ENCODE results near the gene LGI2.
A peak's percentile ranks its signal among the peaks of the same experiment; 100 is the strongest.
"Not testable (repeated sequence)": the region's sequence is repeated elsewhere in the genome, so short reads cannot be mapped to it uniquely, and the experiment has no call there.

LGI2 gene

DNA sequence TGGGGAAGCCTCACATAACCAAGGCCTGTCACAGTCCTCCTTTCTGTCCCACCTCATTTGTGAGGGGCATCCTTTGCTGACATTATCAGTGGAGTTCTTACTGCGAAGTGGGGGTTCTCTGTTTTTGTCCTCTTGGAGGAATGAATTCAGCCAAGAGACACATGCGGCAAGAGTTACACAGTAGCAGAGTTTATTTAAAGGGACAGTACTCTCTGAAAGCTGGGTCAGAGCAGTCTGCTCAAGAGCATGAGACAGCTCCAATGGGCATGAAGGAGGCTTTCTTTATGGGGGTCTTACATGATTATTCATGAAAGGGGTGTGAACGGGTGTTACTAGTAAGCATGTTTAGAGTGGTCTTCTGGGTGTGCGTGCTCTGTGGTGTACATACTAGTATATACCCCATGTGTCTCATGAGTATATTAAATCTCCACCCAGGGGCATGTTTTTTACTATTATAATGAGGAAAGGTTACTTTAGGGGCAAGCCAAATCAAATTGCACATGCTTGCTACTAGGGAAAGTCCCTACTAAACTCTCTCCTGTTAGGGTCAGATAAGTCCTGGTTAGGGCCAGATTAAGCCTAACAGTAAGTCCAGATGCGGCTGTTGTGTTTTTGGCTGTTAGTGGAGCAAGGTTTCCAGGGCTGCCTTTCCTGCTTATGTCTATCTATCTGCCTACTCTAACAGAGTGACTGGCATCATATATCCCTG is 19.8 kb upstream of the LGI2 start:
- peak; percentile 35 for DNase-seq (ENCODE audit: low read depth)

- DNase-seq (ENCODE audit: low read depth) = no peak
Observed at GRCh38 chr4:25043548-25043947, 12.8 kb upstream of the LGI2 start.

DNA sequence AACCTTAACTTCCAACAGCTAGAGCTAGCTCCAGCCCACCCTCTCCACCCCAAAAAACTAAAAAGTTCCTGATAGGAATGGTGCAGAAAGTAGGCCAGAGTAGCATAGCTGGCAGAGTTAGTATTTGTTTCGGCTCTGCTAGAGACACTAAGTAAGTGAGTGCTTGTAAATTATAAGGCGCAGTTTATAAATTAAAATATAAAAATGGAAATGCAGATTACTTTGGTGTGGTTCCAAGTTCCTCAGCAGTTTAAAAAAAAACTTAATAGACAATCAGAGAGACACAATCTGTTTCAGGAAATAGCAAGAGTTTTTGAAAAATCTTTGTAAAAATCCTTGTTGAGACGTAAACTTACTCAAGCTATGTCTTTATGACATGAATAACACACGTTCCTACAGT is 2.8 kb upstream of the LGI2 start:
- no peak for DNase-seq (ENCODE audit: low read depth)

DNA sequence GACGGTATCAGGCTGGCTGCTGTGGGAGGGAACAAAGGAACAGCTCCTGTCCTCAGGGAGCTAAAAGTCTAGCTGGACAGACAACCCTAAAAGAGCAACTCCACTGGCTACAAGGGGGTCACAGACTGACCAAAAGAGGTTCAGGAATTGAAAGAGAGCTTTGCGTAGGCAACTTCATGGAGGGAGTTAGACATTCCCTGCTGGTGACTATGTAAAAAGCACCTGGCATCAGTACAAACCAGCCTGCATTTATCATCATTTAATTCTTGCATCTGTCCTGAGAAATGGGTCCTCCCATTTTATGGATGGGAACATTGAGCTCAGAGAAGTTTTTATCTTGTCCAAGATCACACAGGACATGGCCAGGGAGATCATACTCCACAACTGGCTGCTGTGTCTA is 1.4 kb upstream of the LGI2 start:
- no peak for DNase-seq (ENCODE audit: low read depth)

DNA sequence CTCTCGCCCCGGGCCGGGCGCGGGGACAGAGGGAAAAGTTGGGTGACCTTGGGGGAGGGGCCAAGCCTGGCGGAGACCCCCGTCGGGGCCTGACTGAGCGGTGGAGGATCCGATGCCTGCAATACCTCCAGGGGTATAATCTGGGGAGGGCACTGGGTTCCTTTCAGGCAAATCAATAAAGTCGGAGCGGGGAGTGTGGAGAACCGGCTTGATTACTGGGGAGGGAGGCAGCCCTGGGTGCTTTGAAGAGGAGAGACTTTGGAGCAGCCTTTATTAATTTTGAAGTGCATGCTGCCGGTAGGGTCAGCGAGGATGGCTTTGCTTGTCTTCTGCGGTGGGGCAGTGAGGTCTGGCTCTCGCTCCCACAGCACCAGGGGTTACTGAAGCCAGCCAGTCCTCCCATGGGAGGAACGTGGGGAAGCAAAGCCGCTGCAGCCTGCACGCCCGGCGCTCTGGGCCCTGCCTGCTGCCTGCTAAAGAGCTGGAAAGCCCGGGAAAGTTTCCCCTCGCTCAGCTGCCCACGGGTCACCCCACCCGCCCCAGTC is 403 bp upstream of the LGI2 start:
- no peak for DNase-seq (ENCODE audit: low read depth)

DNA sequence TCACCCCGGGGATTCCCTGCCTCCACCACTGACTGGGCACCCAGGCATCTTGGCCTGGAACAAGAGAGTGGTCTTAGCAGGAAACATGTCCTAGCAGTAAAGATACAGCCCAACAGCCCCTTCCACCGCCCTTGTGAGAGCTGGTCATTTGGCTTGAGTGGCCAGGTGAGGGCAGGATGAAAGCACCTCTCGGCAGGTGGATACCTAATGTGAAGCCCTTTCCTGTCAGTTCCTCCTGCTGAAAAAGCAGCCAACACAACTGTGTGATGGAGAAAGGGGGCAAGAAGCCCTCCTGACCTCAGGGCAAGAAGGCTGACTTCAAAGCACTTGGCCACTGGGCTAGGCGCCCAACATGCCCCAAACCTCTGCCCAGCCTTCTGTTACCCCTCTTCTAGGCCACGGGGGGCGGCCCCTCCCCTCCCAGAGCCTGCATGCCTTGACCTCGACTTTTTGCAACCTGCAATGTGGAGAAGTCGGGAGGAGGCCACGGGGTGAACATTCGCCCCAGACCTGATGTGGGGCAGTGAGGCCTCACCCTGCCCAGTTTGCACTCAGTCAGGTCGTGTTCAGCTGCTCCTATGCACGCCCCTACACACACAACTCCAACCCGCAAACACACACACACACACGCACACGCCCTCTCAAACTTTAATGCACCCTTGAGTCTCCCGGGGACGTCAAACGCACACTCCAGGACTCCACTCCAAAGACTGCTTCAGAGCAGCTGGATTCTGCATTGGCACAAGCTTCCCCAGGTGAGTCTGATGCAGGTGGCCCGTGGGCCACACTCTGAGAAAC is 1.1 kb downstream of the LGI2 start:
- no peak for DNase-seq (ENCODE audit: low read depth)

GRCh38 chr4:25028851-25029250 is 1.9 kb downstream of the LGI2 start:
- no peak for DNase-seq (ENCODE audit: low read depth)

DNA sequence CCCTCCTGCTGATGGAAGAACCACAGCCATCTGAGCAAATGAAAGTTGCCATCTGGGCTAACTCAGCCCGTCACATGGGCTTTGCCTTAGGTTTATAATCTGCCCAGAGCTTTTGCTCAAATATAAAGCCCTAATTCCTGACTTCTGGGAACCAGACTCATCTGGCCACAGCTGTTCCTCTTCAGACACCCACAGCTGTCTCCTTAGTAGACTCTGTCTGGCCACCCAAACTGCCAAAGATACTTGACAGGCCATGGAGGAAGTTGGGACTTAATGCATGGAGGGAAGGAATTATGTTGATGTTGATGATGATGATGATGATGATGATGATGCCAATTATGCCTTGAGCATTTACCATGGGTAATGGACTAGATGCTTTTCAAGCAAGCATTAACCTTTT is 8.0 kb downstream of the LGI2 start:
- DNase-seq (ENCODE audit: low read depth) = no peak

GRCh38 chr4:25021216-25021615 is 9.5 kb downstream of the LGI2 start:
- no peak for DNase-seq (ENCODE audit: low read depth)

- no peak for DNase-seq (ENCODE audit: low read depth)
Observed at GRCh38 chr4:25020236-25020635, 10.5 kb downstream of the LGI2 start.

- DNase-seq (ENCODE audit: low read depth) = no peak
Observed at GRCh38 chr4:25019501-25019900, 11.2 kb downstream of the LGI2 start.

DNA sequence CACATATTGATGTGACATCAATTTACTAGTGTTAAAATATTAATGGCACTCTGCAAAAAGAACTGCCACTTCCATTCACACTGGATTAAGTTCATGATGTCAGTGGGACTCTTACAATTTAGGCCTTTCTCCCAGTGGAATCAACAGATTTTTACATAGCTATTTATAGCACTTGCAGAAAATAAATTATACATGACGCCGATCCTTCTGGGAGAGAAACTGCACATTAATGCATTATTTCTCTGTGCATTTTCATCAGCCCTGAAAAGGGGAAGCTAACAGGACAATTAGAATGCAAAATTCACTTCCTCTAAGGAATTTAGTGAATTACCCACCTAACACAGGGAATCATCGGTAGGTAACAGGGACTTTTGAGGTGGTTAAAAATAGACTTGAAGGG is 15.7 kb downstream of the LGI2 start:
- no peak for DNase-seq (ENCODE audit: low read depth)

DNA sequence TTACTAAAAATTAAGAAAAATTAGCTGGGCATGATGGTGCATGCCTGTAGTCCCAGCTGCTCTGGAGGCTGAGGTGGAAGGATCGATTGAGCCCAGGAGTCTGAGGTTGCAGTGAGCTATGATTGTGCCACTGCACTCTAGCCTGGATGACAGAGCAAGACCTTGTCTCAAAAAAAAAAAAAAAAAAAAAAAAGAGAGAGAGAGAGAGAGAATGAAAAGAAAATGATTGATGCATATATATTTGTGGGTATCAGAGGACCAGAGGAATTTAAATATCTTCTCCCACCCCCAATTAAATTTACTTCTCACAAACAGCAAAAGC is 16.1 kb downstream of the LGI2 start:
- not testable (repeated sequence) for DNase-seq (ENCODE audit: low read depth)

DNA sequence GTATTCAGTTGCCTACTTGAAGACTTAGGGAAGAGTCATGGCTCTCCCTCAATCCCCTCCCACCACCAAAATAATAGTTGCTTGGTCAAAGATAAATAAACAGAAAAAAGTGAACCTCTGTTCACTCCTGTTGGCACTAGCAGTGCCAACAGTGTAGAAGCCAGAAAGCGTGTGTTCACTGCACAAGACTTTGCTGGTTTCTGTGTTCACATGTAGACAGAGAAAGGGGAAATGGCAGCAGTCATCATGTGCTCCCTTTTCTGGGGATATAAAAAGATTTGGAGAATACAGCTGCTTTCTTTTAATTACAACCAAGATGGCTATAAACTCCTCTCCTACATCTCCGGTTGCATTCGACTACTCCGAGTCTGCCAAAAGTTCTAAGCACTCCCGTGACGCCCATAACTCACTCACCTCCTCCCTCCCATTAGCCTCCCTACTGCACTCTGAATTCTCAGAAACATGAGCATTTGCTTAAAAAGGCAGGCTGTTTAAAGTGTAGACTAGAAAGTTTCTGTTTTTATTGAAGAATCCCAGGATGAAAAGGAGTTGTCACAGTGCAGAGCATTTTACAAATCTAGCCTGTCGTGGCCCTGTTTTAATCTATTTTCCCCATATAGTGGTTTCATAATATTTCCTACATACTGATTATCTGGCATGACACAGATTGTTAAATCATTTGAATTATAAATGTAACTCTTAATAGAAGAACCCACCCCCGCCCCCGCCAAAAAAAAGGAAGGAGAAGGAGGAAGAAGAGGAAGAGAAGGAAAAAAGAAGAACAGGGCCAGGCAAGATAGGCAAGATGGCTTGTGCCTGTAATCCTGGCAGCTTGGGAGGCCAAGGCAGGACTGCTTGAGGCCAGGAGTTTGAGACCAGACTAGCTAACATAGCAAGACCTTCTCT is 16.7 kb downstream of the LGI2 start:
- DNase-seq (ENCODE audit: low read depth) = no peak

DNA sequence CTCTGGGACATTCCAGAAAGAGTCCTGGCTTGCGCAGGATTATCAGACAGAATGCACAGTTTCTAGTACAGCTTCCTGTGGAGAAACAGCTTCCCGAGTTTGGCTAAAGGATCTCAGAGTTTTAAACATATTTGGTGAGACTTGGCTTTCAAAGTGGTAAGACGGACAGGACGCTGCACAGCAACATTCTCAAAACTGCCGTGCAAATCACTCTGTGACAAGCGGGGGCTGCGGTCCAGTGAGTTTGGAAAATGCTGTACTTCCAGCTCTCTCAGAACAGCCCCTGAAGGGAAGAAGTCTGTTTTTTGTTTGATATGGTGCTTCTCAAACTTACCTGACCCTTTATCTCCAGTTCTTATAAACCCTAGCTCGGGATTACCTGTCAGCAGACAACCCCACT is 18.1 kb downstream of the LGI2 start:
- no peak for DNase-seq (ENCODE audit: low read depth)

GRCh38 chr4:25011135-25011866 is 19.4 kb downstream of the LGI2 start:
- DNase-seq (ENCODE audit: low read depth) = no peak

GRCh38 chr4:25007598-25007997 is 23.1 kb downstream of the LGI2 start:
- no peak for DNase-seq (ENCODE audit: low read depth)

DNA sequence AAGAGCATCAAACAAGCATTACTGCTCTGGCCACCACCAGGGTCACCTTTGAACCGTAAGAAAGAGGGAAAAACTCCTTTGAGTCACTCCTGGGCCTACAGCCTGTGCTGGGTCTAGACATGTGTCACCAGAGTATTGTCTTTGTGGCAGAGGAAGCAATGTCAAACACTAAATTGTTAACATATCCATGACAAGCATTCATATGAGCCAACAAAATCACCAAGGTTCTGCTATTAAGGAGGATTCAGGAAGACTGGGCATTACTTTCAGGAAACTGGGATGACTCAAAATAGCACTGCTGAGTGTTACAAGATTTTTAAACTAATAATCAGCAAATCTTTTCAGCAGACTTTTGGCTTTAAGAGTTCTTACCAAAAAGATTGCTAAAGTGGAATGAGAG is 28.1 kb downstream of the LGI2 start:
- DNase-seq (ENCODE audit: low read depth) = no peak

GRCh38 chr4:25001509-25001908 is 29.2 kb downstream of the LGI2 start:
- no peak for DNase-seq (ENCODE audit: low read depth)

DNA sequence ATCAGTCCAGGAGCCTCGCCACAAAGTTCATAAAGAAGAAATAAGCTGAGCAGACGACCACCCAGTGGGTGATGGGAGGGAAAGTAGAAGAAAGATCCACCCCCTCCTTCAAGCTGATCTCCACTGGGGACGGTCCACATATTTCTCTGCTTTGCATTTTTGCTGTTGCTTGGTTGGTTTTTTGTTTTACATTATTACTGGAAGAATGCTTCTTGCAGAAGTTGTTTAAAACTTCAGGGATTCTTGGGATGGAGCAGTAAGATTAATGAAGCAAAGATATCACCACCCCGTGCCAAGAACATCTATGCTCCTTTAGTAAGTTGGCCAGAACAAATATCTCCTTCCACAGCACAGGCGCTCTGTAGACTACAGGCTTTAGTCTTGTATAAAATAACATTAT is 30.1 kb downstream of the LGI2 start:
- no peak for DNase-seq (ENCODE audit: low read depth)

DNA sequence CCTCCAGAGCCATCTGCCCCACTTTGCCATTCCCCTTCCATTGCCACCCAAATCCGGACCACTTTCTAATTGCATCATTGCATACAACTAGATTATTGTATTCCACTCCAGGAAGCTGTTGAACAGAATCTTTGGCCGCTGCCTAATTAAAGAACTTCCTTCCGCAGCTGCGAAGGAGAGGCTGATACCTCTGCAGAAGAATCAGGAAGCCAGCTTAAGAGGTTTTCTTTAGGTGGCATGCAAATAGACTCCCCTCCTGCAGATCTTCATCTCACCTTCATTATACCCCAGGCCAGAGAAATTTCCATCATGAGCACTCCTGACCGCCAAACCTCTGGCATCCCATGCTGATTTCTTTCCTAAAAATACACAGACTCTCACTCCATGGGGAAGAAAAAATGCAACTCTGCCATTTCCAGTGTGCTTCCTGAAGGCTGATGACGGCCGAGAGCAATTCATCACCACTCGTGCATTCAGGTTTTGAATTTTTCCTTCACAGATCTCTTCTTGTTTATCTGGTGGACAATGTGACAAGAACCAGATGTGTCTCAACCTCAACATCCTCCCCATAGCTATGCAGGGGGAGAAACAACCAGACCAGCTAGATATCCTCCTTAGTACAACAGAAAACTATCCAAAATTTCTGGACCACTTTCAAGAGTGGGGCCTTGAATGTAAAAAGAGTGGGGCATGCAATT is 31.2 kb downstream of the LGI2 start:
- DNase-seq (ENCODE audit: low read depth) = no peak

Data from CMK (cell line).